Ovary (tissue), 3 donors: ENCODE measurements around the gene ERI3.

ENCODE experiments used
- EP300 ChIP-seq: sonication (generic); formaldehyde crosslinking; IDR thresholded peaks from one replicate; pipeline ENCODE4 v1.6.1; 2017; ENCODE audit warnings: antibody characterized with exemption
- POLR2A ChIP-seq: fragments of 450-650 bp; IDR thresholded peaks from one replicate; pipeline ENCODE4 v1.6.1; 2017; ENCODE audit warnings: antibody characterized with exemption, mild to moderate bottlenecking, moderate library complexity
- TF ChIP-seq, protein P1 (sequence below), 3 donors: fragments of 450-650 bp in 2 of 3; fragments of 200-600 bp in 1 of 3; IDR thresholded peaks; one replicate each; pipeline versions ENCODE4 v1.5.1 to v1.8.0; 2016 to 2022; ENCODE audit warnings: antibody characterized with exemption in 3 of 3, mild to moderate bottlenecking in 1 of 3
- donor health status: DM: no; HTN: no; CAD: no.

DNA sequence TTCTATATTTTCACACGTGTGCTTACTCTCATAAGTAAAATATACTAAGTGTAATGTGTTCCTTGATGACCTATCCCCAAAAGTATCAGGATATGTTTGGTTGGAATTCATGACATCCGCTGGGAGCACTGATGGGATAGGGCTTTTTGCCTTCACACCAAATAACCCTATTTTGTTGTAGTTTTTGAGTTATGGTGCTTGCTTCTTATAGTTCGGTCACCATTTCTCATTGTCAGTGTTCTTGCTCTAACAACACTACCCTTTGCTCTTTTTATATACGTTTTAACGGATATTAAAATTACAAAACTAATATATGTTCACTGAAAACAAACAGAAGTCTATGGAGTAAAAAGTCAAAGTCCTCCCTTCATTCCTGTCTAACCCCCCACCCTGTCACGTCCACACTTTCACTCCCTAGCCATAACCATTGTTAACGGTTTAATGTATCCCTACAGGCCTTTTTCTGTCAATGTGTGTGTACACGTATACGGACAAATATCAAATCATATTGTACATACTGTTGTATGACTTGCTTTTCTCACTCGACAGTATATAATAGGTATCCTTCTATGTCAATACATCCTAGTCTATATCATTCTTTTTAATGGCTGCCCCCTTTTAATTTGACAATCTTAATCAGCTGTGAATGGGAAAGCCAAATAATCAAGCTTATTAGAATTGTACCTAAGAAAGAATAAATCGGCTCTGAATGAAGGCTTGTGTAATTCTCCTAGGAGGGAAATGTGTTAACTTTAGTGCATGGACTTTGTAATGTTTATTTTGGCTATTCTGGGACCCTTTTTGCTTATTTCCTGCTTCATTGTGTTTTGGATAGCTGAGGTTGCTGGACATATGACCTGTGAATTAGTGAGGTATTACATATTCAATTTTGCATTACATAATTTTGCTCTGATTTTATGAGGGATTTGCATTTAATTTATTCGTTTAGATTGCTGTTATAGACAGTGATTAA lies 46.5 kb upstream of the ERI3 start:
- TF ChIP-seq POLR2A: no peak
- TF ChIP-seq, protein P1, sequence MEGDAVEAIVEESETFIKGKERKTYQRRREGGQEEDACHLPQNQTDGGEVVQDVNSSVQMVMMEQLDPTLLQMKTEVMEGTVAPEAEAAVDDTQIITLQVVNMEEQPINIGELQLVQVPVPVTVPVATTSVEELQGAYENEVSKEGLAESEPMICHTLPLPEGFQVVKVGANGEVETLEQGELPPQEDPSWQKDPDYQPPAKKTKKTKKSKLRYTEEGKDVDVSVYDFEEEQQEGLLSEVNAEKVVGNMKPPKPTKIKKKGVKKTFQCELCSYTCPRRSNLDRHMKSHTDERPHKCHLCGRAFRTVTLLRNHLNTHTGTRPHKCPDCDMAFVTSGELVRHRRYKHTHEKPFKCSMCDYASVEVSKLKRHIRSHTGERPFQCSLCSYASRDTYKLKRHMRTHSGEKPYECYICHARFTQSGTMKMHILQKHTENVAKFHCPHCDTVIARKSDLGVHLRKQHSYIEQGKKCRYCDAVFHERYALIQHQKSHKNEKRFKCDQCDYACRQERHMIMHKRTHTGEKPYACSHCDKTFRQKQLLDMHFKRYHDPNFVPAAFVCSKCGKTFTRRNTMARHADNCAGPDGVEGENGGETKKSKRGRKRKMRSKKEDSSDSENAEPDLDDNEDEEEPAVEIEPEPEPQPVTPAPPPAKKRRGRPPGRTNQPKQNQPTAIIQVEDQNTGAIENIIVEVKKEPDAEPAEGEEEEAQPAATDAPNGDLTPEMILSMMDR (IDR thresholded peaks at IDR 0.05): no peak
- no peak for TF ChIP-seq EP300
